PC-3 (cell line): Measurements from ENCODE around the gene COA5. TPM values are rescaled to one million over a fixed set of nuclear protein-coding genes. Genes with fewer than 3 reads are reported as not detected.

Source experiments
- ATAC-seq: fragments of 200-7000 bp; cut with Tn5 transposase; 2 replicates; pipeline ENCODE4 v1.9.1; 2020; ENCODE audit warnings: mild to moderate bottlenecking, moderate library complexity
- BruUV-seq: library from RNA; stranded (reverse); fragments of 400-500 nt; replicated peaks from 2 replicates; lab custom pipeline; 2021; lab: Mats Ljungman, UMichigan
- CTCF ChIA-PET: fragments of 300-600 bp; sonication (Branson Sonifier 250); formaldehyde crosslinking; loops from one replicate; lab custom pipeline; 2022; ENCODE audit warnings: antibody characterized with exemption; lab: Charles Lee
- POLR2A ChIA-PET: fragments of 300-600 bp; sonication (Branson Sonifier 250); formaldehyde crosslinking; loops from one replicate; lab custom pipeline; 2022; ENCODE audit warnings: antibody characterized with exemption; ENCODE audit not compliant: unreplicated experiment; lab: Charles Lee
- DNase-seq: peaks from one replicate; pipeline ENCODE4 v3.0.0-alpha.2; 2015
- H2AFZ ChIP-seq: fragments of 300-600 bp; sonication (generic); 2 replicates; pipeline ENCODE4 v1.6.0; 2016; ENCODE audit warnings: antibody characterized with exemption, low read length
- H3F3A ChIP-seq: fragments of 300-600 bp; sonication (generic); one replicate; pipeline ENCODE4 v1.6.0; 2017; ENCODE audit warnings: antibody characterized with exemption, low read length, control low read depth, mild to moderate bottlenecking; ENCODE audit not compliant: unreplicated experiment
- H3K27ac ChIP-seq: fragments of 300-600 bp; sonication (generic); 2 replicates; pipeline ENCODE4 v1.5.1; 2016; ENCODE audit warnings: mild to moderate bottlenecking, low read length
- H3K27me3 ChIP-seq: fragments of 300-600 bp; sonication (generic); 2 replicates; pipeline ENCODE4 v1.6.1; 2016; ENCODE audit warnings: low read length, mixed read lengths
- H3K36me3 ChIP-seq: fragments of 300-600 bp; sonication (generic); 2 replicates; pipeline ENCODE4 v1.6.1; 2016; ENCODE audit warnings: low read depth, mixed run types, low read length, mixed read lengths
- H3K4me1 ChIP-seq: fragments of 300-600 bp; sonication (generic); 2 replicates; pipeline ENCODE4 v1.5.1; 2016; ENCODE audit warnings: low read length; ENCODE audit not compliant: insufficient read depth
- H3K4me2 ChIP-seq: fragments of 300-600 bp; sonication (generic); 2 replicates; pipeline ENCODE4 v1.6.0; 2016; ENCODE audit warnings: low read length
- H3K4me3 ChIP-seq: fragments of 300-600 bp; sonication (generic); 2 replicates; pipeline ENCODE4 v1.5.1; 2016; ENCODE audit warnings: mild to moderate bottlenecking, low read length, mixed read lengths
- H3K79me2 ChIP-seq: fragments of 300-600 bp; sonication (generic); 2 replicates; pipeline ENCODE4 v1.6.1; 2017; ENCODE audit warnings: low read length, mixed read lengths
- H3K9ac ChIP-seq: fragments of 300-600 bp; sonication (generic); 2 replicates; pipeline ENCODE4 v1.6.0; 2016; ENCODE audit warnings: mild to moderate bottlenecking, low read length
- H3K9me2 ChIP-seq: fragments of 300-600 bp; sonication (generic); replicated peaks from 2 replicates; pipeline ENCODE4 v1.6.1; 2016; ENCODE audit warnings: mixed run types, low read length, mixed read lengths
- H3K9me3 ChIP-seq: fragments of 300-600 bp; sonication (generic); 2 replicates; pipeline ENCODE4 v1.6.1; 2016; ENCODE audit warnings: low read length, mixed read lengths
- H4K20me1 ChIP-seq: fragments of 300-600 bp; sonication (generic); 2 replicates; pipeline ENCODE4 v1.6.1; 2016; ENCODE audit warnings: low read length, mixed read lengths
- EZH2 ChIP-seq: fragments of 300-600 bp; sonication (generic); IDR thresholded peaks from one replicate; pipeline ENCODE4 v1.6.1; 2017; ENCODE audit warnings: antibody characterized with exemption, mild to moderate bottlenecking, low read length; ENCODE audit not compliant: unreplicated experiment
- EZH2phosphoT487 ChIP-seq: fragments of 300-600 bp; sonication (generic); IDR thresholded peaks from 2 replicates; pipeline ENCODE4 v1.6.1; 2018; ENCODE audit warnings: mild to moderate bottlenecking, antibody characterized with exemption, low read length, borderline replicate concordance
- intact Hi-C: fragments of 100-400 bp; cut with micrococcal nuclease; formaldehyde crosslinking; loops from 2 replicates; pipeline ENCODE4 v1.9.0; 2023
- total RNA-seq: library from RNA; depleted of rRNA; stranded (reverse); fragments of >200 nt; gene quantifications from 2 replicates; pipeline ENCODE4 v1.2.3, GENCODE V29; 2014
- TF ChIP-seq, protein P1 (sequence below): fragments of 300-600 bp; sonication (generic); conservative IDR thresholded peaks from 2 replicates; pipeline ENCODE4 v1.5.1; 2017; ENCODE audit warnings: antibody characterized with exemption, low read depth, mild to moderate bottlenecking, low read length

The COA5 gene
- total RNA-seq, 1 experiment from 2014 or later = 37.2 TPM

GRCh38 chr2:98571121-98571701, 37.1 kb downstream of the COA5 start:
- CTCF ChIA-PET = no interaction called here
- no TSS peak for BruUV-seq

DNA sequence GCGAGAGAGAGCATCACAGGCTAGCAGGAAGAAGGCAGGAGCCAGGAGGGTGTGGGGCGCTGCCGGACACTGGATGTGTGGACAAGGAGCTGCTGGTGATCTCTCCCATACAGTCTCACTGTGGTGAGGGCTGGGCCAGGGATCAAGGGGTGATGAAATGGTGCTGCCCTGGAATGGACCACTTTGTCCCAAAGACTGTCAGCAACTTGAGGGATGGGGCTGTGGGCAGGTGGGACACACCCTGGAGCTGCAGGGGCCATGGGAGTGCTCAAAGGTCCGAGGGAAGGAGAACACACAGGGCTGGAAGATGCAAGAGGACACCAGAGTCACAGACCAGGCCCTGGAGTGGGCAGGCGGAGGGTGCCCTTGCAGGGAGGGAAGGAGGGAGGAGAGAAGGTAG, 38.0 kb downstream of the COA5 start:
- no peak overlapping the region for H3K27ac ChIP-seq
- intact Hi-C loops = no loop called here
- CTCF ChIA-PET = no interaction called here
- no peak overlapping the region for H3K9ac ChIP-seq
- no peaks in the 10 kb centered on the region for H3K9me2 ChIP-seq
- POLR2A ChIA-PET = no interaction called here
- DNase-seq = no peak
- TF ChIP-seq, protein P1, sequence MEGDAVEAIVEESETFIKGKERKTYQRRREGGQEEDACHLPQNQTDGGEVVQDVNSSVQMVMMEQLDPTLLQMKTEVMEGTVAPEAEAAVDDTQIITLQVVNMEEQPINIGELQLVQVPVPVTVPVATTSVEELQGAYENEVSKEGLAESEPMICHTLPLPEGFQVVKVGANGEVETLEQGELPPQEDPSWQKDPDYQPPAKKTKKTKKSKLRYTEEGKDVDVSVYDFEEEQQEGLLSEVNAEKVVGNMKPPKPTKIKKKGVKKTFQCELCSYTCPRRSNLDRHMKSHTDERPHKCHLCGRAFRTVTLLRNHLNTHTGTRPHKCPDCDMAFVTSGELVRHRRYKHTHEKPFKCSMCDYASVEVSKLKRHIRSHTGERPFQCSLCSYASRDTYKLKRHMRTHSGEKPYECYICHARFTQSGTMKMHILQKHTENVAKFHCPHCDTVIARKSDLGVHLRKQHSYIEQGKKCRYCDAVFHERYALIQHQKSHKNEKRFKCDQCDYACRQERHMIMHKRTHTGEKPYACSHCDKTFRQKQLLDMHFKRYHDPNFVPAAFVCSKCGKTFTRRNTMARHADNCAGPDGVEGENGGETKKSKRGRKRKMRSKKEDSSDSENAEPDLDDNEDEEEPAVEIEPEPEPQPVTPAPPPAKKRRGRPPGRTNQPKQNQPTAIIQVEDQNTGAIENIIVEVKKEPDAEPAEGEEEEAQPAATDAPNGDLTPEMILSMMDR = no peak
- no peak for TF ChIP-seq EZH2phosphoT487
- no peak for TF ChIP-seq EZH2
- no peak for ATAC-seq
- H3K4me1 ChIP-seq = no peaks in the 10 kb centered on the region
- no peak overlapping the region for H3K4me2 ChIP-seq
- H3K36me3 ChIP-seq = no peaks in the 10 kb centered on the region; the same call in none of the 2 replicates
- H2AFZ ChIP-seq = no peak overlapping the region
- no TSS peak for BruUV-seq
- H3K9me3 ChIP-seq = no peaks in the 10 kb centered on the region
- H3K27me3 ChIP-seq = no peaks in the 10 kb centered on the region
- H3K4me3 ChIP-seq = no peak overlapping the region
- H4K20me1 ChIP-seq = no peaks in the 10 kb centered on the region
- H3K79me2 ChIP-seq = no peaks in the 10 kb centered on the region
- no peaks in the 10 kb centered on the region for H3F3A ChIP-seq

More at GRCh38 chr2:98571121-98571701, 37.1 kb downstream of the COA5 start:
- H3K9me3 ChIP-seq = no peaks in the 10 kb centered on the region
- H3K79me2 ChIP-seq = no peaks in the 10 kb centered on the region
- intact Hi-C loops = no loop called here
- no peaks in the 10 kb centered on the region; the same call in none of the 2 replicates for H3K36me3 ChIP-seq
- no peaks in the 10 kb centered on the region for H3K27me3 ChIP-seq
- DNase-seq (no peak), ATAC-seq (no peak)
- no peaks in the 10 kb centered on the region for H3K9me2 ChIP-seq
- no peak overlapping the region for H3K4me2 ChIP-seq
- H3K9ac ChIP-seq = no peak overlapping the region
- TF ChIP-seq EZH2phosphoT487 (no peak), EZH2 (no peak)
- TF ChIP-seq, protein P1 = no peak
- H3K4me3 ChIP-seq = no peak overlapping the region
- H3K27ac ChIP-seq = no peak overlapping the region
- POLR2A ChIA-PET = no interaction called here
- no peaks in the 10 kb centered on the region for H3K4me1 ChIP-seq
- no peaks in the 10 kb centered on the region for H4K20me1 ChIP-seq
- no peaks in the 10 kb centered on the region for H3F3A ChIP-seq
- H2AFZ ChIP-seq = no peak overlapping the region

- H3K79me2 ChIP-seq = no peaks in the 10 kb centered on the region
- H3K9ac ChIP-seq = no peak overlapping the region
- H4K20me1 ChIP-seq = no peaks in the 10 kb centered on the region
- H3F3A ChIP-seq = no peaks in the 10 kb centered on the region
- no peak for TF ChIP-seq EZH2
- TF ChIP-seq EZH2phosphoT487 = no peak
- TF ChIP-seq, protein P1 = no peak
- H3K9me3 ChIP-seq = no peaks in the 10 kb centered on the region
- no TSS peak for BruUV-seq
- ATAC-seq (no peak), DNase-seq (no peak)
- no peaks in the 10 kb centered on the region for H3K27me3 ChIP-seq
- H3K36me3 ChIP-seq = no peaks in the 10 kb centered on the region; the same call in none of the 2 replicates
- CTCF ChIA-PET = no interaction called here
- H2AFZ ChIP-seq = no peak overlapping the region
- H3K4me1 ChIP-seq = no peaks in the 10 kb centered on the region
- H3K4me3 ChIP-seq = no peak overlapping the region
- intact Hi-C loops = no loop called here
- H3K9me2 ChIP-seq = no peaks in the 10 kb centered on the region
- POLR2A ChIA-PET = no interaction called here
- H3K4me2 ChIP-seq = no peak overlapping the region
- H3K27ac ChIP-seq = no peak overlapping the region
Measured at GRCh38 chr2:98569915-98570314, 38.4 kb downstream of the COA5 start.
